PC-9 (cell line): Measurements from ENCODE around the gene SCNN1B. TPM values are rescaled to one million over a fixed set of nuclear protein-coding genes. Genes with fewer than 3 reads are reported as not detected.

Experiments used
- BruUV-seq: library from RNA; stranded (reverse); fragments of 400-500 nt; replicated peaks from 2 replicates; lab custom pipeline; 2021; lab: Mats Ljungman, UMichigan
- CTCF ChIA-PET: fragments of 300-600 bp; sonication (Branson Sonifier 250); formaldehyde crosslinking; loops from one replicate; lab custom pipeline; 2022; ENCODE audit warnings: antibody characterized with exemption; lab: Charles Lee
- POLR2A ChIA-PET: fragments of 300-600 bp; sonication (Branson Sonifier 250); formaldehyde crosslinking; loops from one replicate; lab custom pipeline; 2022; ENCODE audit warnings: antibody characterized with exemption; ENCODE audit not compliant: unreplicated experiment; lab: Charles Lee
- DNase-seq, 2 experiments: peaks; one replicate each; pipeline versions ENCODE4 v3.0.0 to v3.0.0-alpha.2; 2015 to 2022; ENCODE audit warnings: mixed read lengths in 1 of 2
- H2AFZ ChIP-seq: fragments of 200-600 bp; sonication (generic); 2 replicates; pipeline ENCODE4 v1.8.1; 2017; ENCODE audit warnings: antibody characterized with exemption
- H3F3A ChIP-seq: fragments of 200-600 bp; sonication (generic); 2 replicates; pipeline ENCODE4 v1.8.1; 2017; ENCODE audit warnings: antibody characterized with exemption, mild to moderate bottlenecking, low read depth; ENCODE audit not compliant: insufficient read depth
- H3K27ac ChIP-seq: fragments of 200-600 bp; sonication (generic); 2 replicates; pipeline ENCODE4 v1.6.1; 2016; ENCODE audit warnings: mixed run types
- H3K27me3 ChIP-seq: fragments of 200-600 bp; sonication (generic); 2 replicates; pipeline ENCODE4 v1.6.1; 2016; ENCODE audit warnings: low read depth, mixed run types; ENCODE audit not compliant: insufficient read depth
- H3K36me3 ChIP-seq: fragments of 200-600 bp; sonication (generic); 2 replicates; pipeline ENCODE4 v1.6.1; 2016; ENCODE audit warnings: low read depth, mixed run types
- H3K4me1 ChIP-seq: fragments of 200-600 bp; sonication (generic); replicated peaks from 2 replicates; pipeline ENCODE4 v1.6.1; 2016; ENCODE audit warnings: mixed run types; ENCODE audit not compliant: insufficient read depth
- H3K4me2 ChIP-seq: fragments of 200-600 bp; sonication (generic); 2 replicates; pipeline ENCODE4 v1.6.1; 2017; ENCODE audit warnings: mixed run types
- H3K4me3 ChIP-seq: fragments of 200-600 bp; sonication (generic); 2 replicates; pipeline ENCODE4 v1.6.1; 2016; ENCODE audit warnings: mixed run types
- H3K79me2 ChIP-seq: fragments of 200-600 bp; sonication (generic); 2 replicates; pipeline ENCODE4 v1.6.1; 2017; ENCODE audit warnings: low read depth, mixed run types
- H3K9me2 ChIP-seq: fragments of 200-600 bp; sonication (generic); 2 replicates; pipeline ENCODE4 v1.8.1; 2017; ENCODE audit warnings: mild to moderate bottlenecking; ENCODE audit not compliant: insufficient read depth
- H3K9me3 ChIP-seq: fragments of 200-600 bp; sonication (generic); 2 replicates; pipeline ENCODE4 v1.8.1; 2016; ENCODE audit warnings: low read depth; ENCODE audit not compliant: insufficient read depth
- H4K20me1 ChIP-seq: fragments of 200-600 bp; sonication (generic); 2 replicates; pipeline ENCODE4 v1.8.1; 2017; ENCODE audit not compliant: insufficient read depth
- EZH2 ChIP-seq: fragments of 200-600 bp; sonication (generic); IDR thresholded peaks from 2 replicates; pipeline ENCODE4 v1.8.0; 2017; ENCODE audit warnings: antibody characterized with exemption, low read depth
- intact Hi-C: fragments of 100-400 bp; cut with micrococcal nuclease; formaldehyde crosslinking; loops from one replicate; pipeline ENCODE4 v1.10.0; 2022; ENCODE audit not compliant: unreplicated experiment
- total RNA-seq: library from RNA; stranded (reverse); gene quantifications from 2 replicates; pipeline ENCODE4 v1.2.3, GENCODE V29; 2021
- TF ChIP-seq, protein P1 (sequence below): fragments of 200-600 bp; sonication (generic); conservative IDR thresholded peaks from 2 replicates; pipeline ENCODE4 v1.6.1; 2017; ENCODE audit warnings: mixed run types, antibody characterized with exemption, mild to moderate bottlenecking, moderate library complexity

Gene SCNN1B
- total RNA-seq, 1 experiment from 2014 or later: 0.57 TPM

DNA sequence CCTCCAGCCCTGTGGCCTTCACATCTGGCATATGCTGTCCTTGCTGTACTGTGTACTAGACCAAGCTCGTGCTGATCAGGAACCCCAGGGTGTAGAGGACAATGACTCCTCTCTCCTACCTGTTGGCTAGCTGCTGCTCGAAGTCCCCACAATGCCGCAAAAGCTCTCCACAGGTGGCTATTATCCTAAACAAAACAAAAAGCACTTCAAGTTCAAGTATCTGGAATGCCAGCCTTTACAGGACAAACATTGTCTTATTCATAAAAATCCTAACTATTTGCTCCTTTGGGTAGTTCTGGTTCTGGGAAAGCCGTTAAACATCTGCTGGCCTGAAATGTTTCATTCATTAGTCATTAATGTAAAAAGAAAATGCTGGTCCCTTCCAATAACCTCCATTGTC is 108.1 kb downstream of the SCNN1B start:
- Histone ChIP-seq H3K36me3 (peaks cover 5% of the 10 kb centered on the region; the same call in 1 of the 2 replicates), H3K27ac (no peak overlapping the region), H3K4me2 (no peak overlapping the region), H3K79me2 (no peaks in the 10 kb centered on the region), H4K20me1 (no peaks in the 10 kb centered on the region), H3K4me3 (no peak overlapping the region), H3K27me3 (no peaks in the 10 kb centered on the region), H2AFZ (no peak overlapping the region), H3F3A (no peaks in the 10 kb centered on the region), H3K9me2 (no peaks in the 10 kb centered on the region), H3K9me3 (no peaks in the 10 kb centered on the region), H3K4me1 (no peaks in the 10 kb centered on the region)
- TF ChIP-seq, protein P1, sequence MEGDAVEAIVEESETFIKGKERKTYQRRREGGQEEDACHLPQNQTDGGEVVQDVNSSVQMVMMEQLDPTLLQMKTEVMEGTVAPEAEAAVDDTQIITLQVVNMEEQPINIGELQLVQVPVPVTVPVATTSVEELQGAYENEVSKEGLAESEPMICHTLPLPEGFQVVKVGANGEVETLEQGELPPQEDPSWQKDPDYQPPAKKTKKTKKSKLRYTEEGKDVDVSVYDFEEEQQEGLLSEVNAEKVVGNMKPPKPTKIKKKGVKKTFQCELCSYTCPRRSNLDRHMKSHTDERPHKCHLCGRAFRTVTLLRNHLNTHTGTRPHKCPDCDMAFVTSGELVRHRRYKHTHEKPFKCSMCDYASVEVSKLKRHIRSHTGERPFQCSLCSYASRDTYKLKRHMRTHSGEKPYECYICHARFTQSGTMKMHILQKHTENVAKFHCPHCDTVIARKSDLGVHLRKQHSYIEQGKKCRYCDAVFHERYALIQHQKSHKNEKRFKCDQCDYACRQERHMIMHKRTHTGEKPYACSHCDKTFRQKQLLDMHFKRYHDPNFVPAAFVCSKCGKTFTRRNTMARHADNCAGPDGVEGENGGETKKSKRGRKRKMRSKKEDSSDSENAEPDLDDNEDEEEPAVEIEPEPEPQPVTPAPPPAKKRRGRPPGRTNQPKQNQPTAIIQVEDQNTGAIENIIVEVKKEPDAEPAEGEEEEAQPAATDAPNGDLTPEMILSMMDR: no peak
- no TSS peak for BruUV-seq
- CTCF ChIA-PET: no interaction called here
- intact Hi-C loops: no loop called here
- POLR2A ChIA-PET: no interaction called here
- DNase-seq: no peak

DNA sequence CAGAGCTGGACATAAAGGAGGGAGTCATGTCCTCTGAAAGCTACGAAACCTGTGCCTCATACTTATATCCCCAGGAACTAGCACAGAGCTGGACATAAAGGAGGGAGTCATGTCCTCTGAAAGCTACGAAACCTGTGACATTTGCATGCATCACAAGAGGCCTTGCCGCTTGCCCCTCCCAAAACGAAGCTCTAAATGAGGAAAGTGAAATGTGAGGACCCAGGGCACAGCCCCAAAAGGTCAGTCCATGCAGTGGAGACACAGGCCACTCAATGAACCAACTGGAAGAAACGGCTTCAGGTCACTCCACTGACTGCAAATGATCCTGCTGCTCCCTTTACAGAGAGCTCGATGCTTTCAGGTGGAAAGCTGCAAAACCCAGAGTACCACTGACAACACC is 112.6 kb downstream of the SCNN1B start:
- H4K20me1 ChIP-seq: no peaks in the 10 kb centered on the region
- H3K9me3 ChIP-seq: no peaks in the 10 kb centered on the region
- peaks cover 10% of the 10 kb centered on the region for H3K36me3 ChIP-seq
- ChIA-PET CTCF (no interaction called here), POLR2A (no interaction called here)
- no peaks in the 10 kb centered on the region for H3F3A ChIP-seq
- H3K27me3 ChIP-seq: no peaks in the 10 kb centered on the region
- BruUV-seq: no TSS peak
- H2AFZ ChIP-seq: no peak overlapping the region
- no peaks in the 10 kb centered on the region for H3K79me2 ChIP-seq
- no peak for TF ChIP-seq EZH2
- TF ChIP-seq, protein P1: no peak
- H3K27ac ChIP-seq: no peak overlapping the region
- no peaks in the 10 kb centered on the region for H3K4me1 ChIP-seq
- intact Hi-C loops: no loop called here
- H3K4me2 ChIP-seq: no peak overlapping the region
- no peaks in the 10 kb centered on the region for H3K9me2 ChIP-seq
- no peak overlapping the region for H3K4me3 ChIP-seq
- no peak for DNase-seq

GRCh38 chr16:23416816-23417215 is 114.7 kb downstream of the SCNN1B start:
- intact Hi-C loops: no loop called here
- no TSS peak for BruUV-seq
- Histone ChIP-seq H3K4me1 (no peaks in the 10 kb centered on the region), H4K20me1 (no peaks in the 10 kb centered on the region), H3K27ac (no peak overlapping the region), H3F3A (no peaks in the 10 kb centered on the region), H3K4me2 (no peak overlapping the region), H3K9me3 (no peaks in the 10 kb centered on the region), H3K79me2 (no peaks in the 10 kb centered on the region), H3K36me3 (peaks cover 10% of the 10 kb centered on the region), H3K9me2 (no peaks in the 10 kb centered on the region), H3K4me3 (no peak overlapping the region), H2AFZ (no peak overlapping the region), H3K27me3 (no peaks in the 10 kb centered on the region)
- CTCF ChIA-PET: no interaction called here
- POLR2A ChIA-PET: no interaction called here
- DNase-seq: no peak
- TF ChIP-seq EZH2: no peak
- TF ChIP-seq, protein P1: no peak
